Stimulated activated memory B cell treated with anti-CD40 and anti-IgM and Interleukin-4, amounts not matched to agents 10 μg/mL and 1 μg/mL and 100 μg/mL, for 72 hours (primary cell): ENCODE measurements around the gene TMEM108.
"Not testable (repeated sequence)": the region's sequence is repeated elsewhere in the genome, so short reads cannot be mapped to it uniquely, and the experiment has no call there.

Experiments used
- ATAC-seq: fragments of 150-1000 bp; cut with Tn5 transposase; 2 replicates; pipeline ENCODE4 v1.10.0; 2021
- H3K27ac Mint-ChIP-seq: one replicate; pipeline ENCODE4 v1.8.0; 2022; ENCODE audit warnings: mild to moderate bottlenecking, mixed read lengths
- H3K27me3 Mint-ChIP-seq: one replicate; pipeline ENCODE4 v1.8.0; 2022; ENCODE audit warnings: mixed read lengths
- H3K36me3 Mint-ChIP-seq: one replicate; pipeline ENCODE4 v1.8.0; 2022; ENCODE audit warnings: mixed read lengths
- H3K4me1 Mint-ChIP-seq: one replicate; pipeline ENCODE4 v1.8.0; 2022; ENCODE audit warnings: mixed read lengths
- H3K4me3 Mint-ChIP-seq: one replicate; pipeline ENCODE4 v1.8.0; 2022; ENCODE audit warnings: mild to moderate bottlenecking, moderate library complexity, mixed read lengths
- H3K9me3 Mint-ChIP-seq: one replicate; pipeline ENCODE4 v1.8.0; 2022; ENCODE audit warnings: mixed read lengths

The TMEM108 gene

DNA sequence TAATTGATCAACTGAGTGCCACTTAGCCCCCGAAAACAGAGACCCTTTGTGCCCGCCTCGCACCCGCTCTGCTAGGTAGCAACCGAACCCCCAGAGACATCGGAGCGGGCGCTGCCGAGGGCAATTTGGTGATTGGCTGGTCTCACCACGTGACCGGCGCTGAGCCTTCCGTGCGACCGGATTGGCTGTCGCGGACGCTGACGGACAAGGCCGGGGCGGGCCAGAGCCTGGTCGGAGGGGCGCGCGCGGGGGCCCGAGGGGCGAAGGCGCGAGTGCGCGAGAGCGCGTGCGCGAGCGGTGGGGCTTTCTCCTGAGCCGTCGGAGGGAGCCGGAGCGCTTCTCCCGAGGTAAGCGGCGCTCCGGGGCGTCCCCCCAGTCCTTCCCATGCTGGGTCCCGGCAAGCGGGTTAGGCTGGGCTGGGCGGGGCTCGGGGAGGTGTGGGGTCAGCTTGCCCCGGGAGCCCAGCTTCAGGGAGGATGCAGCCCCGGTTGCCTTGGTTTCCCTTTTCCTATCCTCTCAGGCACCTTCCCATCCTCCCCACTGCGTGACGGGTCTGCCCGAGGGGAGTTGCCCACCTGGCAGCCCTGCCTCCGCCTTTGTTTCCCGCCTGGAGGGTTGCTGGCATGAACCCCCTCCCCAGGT is at the start of gene TMEM108:
Gene TMEM108 (plus strand): TSS at position 303 of the 642 bp plus-strand sequence.
- ATAC-seq, result peak; percentile 11
- peak within 1 kb of the TSS; percentile 17 for H3K4me3 Mint-ChIP-seq
- peaks cover 48% of the 10 kb centered on the region for H3K27me3 Mint-ChIP-seq

DNA sequence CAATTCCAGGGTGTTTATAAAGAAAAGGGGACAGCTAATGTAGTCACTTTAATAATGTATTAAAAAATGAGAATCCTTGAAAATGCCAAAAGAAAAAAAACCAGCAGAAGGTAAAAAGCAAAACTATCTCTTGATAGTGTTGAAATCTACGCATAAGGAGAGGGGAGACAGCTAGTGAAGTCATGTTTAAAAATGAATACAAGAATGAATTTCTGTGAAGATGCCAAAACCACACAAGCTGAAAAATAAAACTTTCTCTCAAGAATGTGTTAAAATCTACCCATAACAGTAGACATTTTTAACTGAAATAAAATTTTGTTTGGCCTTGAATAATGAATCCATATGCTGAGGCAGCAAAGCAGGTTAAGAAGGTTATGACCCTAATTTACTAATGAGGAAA is 42.2 kb upstream of the TMEM108 start:
- Mint-ChIP-seq H3K4me3 (no peak overlapping the region), H3K27ac (no peak overlapping the region), H3K9me3 (no peaks in the 10 kb centered on the region), H3K27me3 (no peaks in the 10 kb centered on the region), H3K36me3 (no peaks in the 10 kb centered on the region), H3K4me1 (no peaks in the 10 kb centered on the region)
- ATAC-seq, result no peak

More for the DNA sequence above, at the start of gene TMEM108:
- Mint-ChIP-seq H3K9me3 (no peaks in the 10 kb centered on the region), H3K36me3 (no peaks in the 10 kb centered on the region), H3K27ac (no peak within 1 kb of the TSS), H3K4me1 (peaks cover 10% of the 10 kb centered on the region)

DNA sequence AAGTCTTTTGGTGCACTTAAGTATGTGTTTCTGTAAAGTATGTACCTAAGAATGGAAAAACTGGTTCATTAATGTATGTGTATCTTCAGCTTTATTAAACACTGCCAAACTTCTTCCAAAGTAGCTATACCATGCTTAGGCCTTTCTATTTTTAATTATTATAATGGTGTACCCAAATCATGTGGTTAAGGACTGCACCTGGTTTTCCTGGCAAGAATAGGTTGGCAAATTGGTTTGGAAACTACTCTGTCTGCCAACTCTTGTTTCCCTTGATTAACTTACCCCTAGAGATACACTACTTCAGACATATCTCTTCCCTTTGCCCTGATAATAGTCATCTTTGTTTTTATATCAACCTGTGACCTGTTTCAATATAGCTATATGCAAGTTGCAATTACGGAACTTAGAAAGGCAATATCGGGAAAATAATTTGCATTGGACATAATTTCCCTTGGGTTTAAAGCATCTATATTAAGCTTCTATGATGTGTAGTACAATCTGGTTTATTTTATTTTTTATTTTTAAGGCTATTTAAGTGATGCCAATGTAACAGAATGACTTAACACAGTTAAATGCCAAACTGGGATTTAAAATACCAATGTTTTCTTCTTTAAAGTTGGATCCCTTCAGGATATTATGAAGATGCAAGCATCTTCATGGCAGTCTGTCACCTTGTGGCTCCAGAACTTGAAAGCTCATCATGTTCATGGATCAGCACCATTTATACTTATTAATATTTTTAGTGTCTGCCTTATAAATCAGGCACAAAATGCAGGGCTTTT is 40.6 kb upstream of the TMEM108 start:
- H3K27me3 Mint-ChIP-seq, result no peaks in the 10 kb centered on the region
- ATAC-seq, result no peak
- H3K36me3 Mint-ChIP-seq, result no peaks in the 10 kb centered on the region
- no peak overlapping the region for H3K4me3 Mint-ChIP-seq
- no peaks in the 10 kb centered on the region for H3K9me3 Mint-ChIP-seq
- H3K27ac Mint-ChIP-seq, result no peak overlapping the region
- no peaks in the 10 kb centered on the region for H3K4me1 Mint-ChIP-seq

DNA sequence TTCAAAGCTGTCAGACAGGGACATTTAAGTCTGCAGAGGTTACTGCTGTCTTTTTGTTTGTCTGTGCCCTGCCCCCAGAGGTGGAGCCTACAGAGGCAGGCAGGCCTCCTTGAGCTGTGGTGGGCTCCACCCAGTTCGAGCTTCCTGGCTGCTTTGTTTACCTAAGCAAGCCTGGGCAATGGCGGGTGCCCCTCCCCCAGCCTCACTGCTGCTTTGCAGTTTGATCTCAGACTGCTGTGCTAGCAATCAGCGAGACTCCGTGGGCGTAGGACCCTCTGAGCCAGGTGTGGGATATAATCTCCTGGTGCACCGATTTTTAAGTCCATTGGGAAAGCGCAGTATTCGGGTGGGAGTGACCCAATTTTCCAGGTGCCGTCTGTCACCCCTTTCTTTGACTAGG is 33.2 kb upstream of the TMEM108 start:
- not testable (repeated sequence) for H3K4me1 Mint-ChIP-seq, H3K27ac Mint-ChIP-seq, H3K9me3 Mint-ChIP-seq, H3K4me3 Mint-ChIP-seq, ATAC-seq, H3K36me3 Mint-ChIP-seq
- H3K27me3 Mint-ChIP-seq, result peaks cover 20% of the 10 kb centered on the region

DNA sequence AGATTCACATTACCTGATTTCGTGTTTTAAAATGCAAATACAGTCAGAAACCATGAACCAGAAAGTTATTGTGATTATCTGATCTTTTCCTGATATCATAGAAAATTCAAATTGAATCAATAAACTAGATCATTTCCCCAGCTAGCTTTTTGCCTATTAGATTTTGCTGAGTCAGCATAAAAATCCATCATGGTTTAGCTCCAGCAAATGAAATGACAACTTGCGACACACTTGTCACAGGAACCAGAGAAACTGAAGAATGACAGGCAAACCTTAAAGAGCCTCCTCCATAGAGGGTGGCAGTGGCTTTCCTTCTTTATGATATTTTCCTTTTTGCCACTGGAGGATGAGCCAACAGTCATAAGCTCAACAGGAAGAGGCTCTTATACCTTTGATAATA is 30.6 kb upstream of the TMEM108 start:
- H3K4me3 Mint-ChIP-seq, result no peak overlapping the region
- peaks cover 34% of the 10 kb centered on the region for H3K27me3 Mint-ChIP-seq
- no peaks in the 10 kb centered on the region for H3K36me3 Mint-ChIP-seq
- no peaks in the 10 kb centered on the region for H3K4me1 Mint-ChIP-seq
- H3K27ac Mint-ChIP-seq, result no peak overlapping the region
- ATAC-seq, result no peak
- peaks cover 15% of the 10 kb centered on the region for H3K9me3 Mint-ChIP-seq

DNA sequence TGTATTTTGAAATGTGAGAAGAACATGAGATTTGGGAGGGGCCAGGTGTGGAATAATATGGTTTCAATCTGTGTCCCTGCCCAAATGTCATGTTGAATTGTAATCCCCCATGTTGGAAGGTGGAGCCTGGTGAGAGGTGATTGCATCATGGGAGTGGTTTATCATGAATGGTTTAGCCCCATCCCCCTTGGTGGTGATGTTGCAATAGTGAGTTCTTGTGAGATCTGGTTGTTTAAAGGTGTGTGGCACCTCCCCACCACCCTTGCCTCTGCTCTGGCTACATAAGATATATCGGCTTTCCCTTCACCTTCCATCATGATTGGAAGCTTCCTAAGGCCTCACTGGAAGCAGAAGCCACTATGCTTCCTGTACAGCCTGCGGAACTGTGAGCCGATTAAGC is 23.9 kb upstream of the TMEM108 start:
- Mint-ChIP-seq H3K9me3 (peaks cover 12% of the 10 kb centered on the region), H3K4me3 (no peak overlapping the region), H3K27ac (no peak overlapping the region), H3K36me3 (no peaks in the 10 kb centered on the region), H3K27me3 (peaks cover 45% of the 10 kb centered on the region), H3K4me1 (no peaks in the 10 kb centered on the region)
- no peak for ATAC-seq

DNA sequence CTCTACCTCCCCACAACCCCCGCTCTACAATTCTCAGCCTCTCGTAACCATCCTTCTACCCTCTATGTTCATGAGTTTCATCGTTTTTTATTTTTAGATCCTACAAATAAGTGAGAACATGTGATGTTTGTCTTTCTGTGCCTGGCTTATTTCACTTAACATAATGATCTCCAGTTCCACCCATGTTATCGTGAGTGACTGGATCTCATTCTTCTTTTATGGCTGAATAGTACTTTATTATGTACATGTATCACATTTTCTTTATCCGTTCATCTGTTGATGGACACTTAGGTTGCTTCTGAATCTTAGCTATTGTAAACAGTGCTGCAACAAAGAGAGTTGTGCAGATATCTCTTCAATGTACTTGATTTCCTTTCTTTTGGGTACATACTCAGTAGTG is 22.6 kb upstream of the TMEM108 start:
- peaks cover 37% of the 10 kb centered on the region for H3K27me3 Mint-ChIP-seq
- not testable (repeated sequence) for ATAC-seq, H3K9me3 Mint-ChIP-seq, H3K36me3 Mint-ChIP-seq, H3K4me3 Mint-ChIP-seq, H3K27ac Mint-ChIP-seq, H3K4me1 Mint-ChIP-seq

DNA sequence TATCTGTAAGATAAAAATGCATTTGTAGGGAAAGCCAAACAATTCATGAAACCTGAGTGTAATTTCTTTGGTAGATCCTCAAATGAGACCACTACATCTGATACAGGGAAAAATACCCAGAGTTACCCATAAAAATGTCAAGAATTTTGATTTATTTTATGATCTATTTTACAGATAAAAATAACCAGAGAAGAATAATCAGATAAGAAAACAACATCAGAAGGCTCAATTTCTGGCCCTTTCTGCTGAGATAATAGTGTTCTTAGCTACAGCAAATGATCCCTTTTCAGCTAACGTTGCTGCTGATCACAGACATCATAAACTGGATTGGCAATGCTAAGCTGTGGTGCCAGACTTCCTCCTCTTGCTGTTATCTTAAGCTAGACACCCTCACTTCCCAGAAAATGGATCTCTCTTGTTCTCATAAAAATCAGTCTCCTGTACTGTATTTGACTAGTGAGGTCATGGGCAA is 21.3 kb upstream of the TMEM108 start:
- Mint-ChIP-seq H3K4me1 (no peaks in the 10 kb centered on the region), H3K36me3 (no peaks in the 10 kb centered on the region), H3K27ac (no peak overlapping the region), H3K4me3 (no peak overlapping the region), H3K27me3 (peaks cover 26% of the 10 kb centered on the region), H3K9me3 (peaks cover 4% of the 10 kb centered on the region)
- ATAC-seq, result no peak

DNA sequence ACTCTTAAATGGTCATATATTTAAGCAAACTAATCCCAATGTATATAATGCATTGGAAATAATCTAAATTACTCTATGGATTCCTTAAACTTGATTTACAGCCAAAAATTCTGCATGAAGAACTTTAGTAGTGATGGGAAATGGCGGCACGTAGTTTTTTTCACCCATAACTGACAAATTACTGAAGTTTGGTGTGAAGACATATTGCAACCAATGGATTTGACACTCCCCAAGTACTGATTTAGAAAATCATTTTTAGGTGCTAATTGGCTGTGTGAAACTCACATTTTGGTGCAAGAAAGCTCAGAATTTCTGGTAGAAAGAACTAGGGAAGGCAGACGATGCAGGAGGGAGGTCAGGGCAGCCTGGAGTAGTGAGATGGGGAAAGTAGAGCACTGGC is 19.3 kb upstream of the TMEM108 start:
- H3K4me1 Mint-ChIP-seq, result no peaks in the 10 kb centered on the region

DNA sequence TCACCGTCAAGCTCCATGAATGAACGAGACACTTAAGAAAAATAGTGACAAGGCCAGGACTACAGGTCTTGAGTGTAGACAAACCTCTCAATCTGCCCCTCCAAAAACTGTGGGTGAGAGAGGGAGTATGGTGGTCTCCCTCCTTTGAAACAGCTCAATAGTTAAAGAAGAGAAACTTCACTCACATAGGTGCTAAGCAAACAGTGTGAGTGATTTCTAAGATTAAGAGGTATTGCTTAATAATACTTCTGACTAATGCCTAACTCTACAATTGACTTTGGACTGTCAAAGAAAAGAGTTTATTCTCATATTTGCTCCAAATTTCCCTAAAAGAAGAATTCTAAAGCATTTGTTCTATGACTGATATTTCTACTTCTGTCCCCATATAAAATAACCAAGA is 17.0 kb upstream of the TMEM108 start:
- Mint-ChIP-seq H3K27me3 (peaks cover 23% of the 10 kb centered on the region), H3K4me3 (no peak overlapping the region), H3K9me3 (no peaks in the 10 kb centered on the region), H3K4me1 (no peaks in the 10 kb centered on the region), H3K36me3 (no peaks in the 10 kb centered on the region), H3K27ac (no peak overlapping the region)
- no peak for ATAC-seq

More for the DNA sequence above, 19.3 kb upstream of the TMEM108 start:
- no peak overlapping the region for H3K27ac Mint-ChIP-seq
- no peaks in the 10 kb centered on the region for H3K9me3 Mint-ChIP-seq
- H3K4me3 Mint-ChIP-seq, result no peak overlapping the region
- peaks cover 23% of the 10 kb centered on the region for H3K27me3 Mint-ChIP-seq
- H3K36me3 Mint-ChIP-seq, result no peaks in the 10 kb centered on the region
- no peak for ATAC-seq

DNA sequence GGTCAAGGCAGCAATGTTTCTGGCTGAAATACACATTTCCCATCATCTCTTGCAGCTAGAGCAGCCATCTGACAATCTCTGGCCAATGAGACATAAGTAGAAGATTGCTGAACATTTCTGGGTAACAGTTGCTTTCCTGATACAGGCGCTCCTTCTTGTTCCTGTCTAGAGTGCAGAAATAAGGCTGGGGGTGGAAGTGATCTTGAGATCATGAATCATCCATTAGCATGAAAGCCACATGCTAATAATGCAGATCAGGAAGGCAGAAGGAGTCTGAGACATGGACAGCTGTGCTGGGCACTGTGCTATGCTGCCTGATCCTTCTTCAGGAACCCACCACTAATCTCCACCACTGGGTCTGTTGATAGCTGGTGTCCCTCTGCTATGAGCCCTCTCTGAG is 14.8 kb upstream of the TMEM108 start:
- H3K4me1 Mint-ChIP-seq, result no peaks in the 10 kb centered on the region
- peaks cover 18% of the 10 kb centered on the region for H3K27me3 Mint-ChIP-seq
- no peak for ATAC-seq
- H3K27ac Mint-ChIP-seq, result no peak overlapping the region
- no peaks in the 10 kb centered on the region for H3K36me3 Mint-ChIP-seq
- no peaks in the 10 kb centered on the region for H3K9me3 Mint-ChIP-seq
- H3K4me3 Mint-ChIP-seq, result no peak overlapping the region

DNA sequence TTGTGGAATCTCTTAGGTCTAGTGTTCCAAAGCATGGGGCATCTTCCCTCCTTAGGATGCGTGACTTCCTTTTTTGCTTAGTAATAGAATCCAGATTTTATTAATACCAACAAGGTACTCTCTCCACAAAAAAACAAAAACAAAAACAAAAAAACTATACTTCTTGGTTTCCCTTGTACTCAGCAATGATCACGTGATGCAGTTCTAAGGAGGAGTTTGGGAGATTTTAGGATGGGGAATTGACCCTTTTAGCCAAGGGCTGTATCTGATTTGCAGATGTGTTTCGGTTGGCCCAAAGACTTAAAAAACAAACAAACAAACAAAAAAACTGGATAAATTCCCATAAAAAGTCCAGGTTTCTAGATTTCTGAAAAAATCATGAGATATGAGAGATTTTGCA is 12.6 kb upstream of the TMEM108 start:
- peaks cover 25% of the 10 kb centered on the region for H3K27me3 Mint-ChIP-seq
- no peak for ATAC-seq
- H3K9me3 Mint-ChIP-seq, result no peaks in the 10 kb centered on the region
- H3K27ac Mint-ChIP-seq, result no peak overlapping the region
- H3K4me1 Mint-ChIP-seq, result no peaks in the 10 kb centered on the region
- no peak overlapping the region for H3K4me3 Mint-ChIP-seq
- no peaks in the 10 kb centered on the region for H3K36me3 Mint-ChIP-seq

DNA sequence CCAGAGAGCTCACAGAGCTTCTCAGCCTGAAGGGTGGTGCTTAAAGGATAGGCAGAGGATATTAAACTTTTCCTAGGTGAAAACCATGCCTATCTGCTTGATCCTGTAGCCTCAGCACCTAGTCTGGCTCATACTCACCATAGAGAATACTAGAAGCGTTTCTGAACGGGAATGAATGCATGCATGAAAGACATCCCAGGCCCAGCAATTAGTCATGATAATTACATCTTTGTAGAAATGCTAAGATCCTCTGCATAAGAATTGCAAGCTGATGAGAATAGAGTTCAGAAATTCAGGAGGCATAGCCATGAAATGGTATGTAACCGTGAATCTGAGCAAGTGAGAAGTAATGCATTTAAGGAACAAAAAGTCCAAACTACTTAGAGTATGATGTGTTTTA is 5.9 kb upstream of the TMEM108 start:
- ATAC-seq, result no peak
- Mint-ChIP-seq H3K27ac (no peak overlapping the region), H3K36me3 (no peaks in the 10 kb centered on the region), H3K27me3 (peaks cover 53% of the 10 kb centered on the region), H3K4me3 (no peak overlapping the region), H3K9me3 (no peaks in the 10 kb centered on the region), H3K4me1 (no peaks in the 10 kb centered on the region)

DNA sequence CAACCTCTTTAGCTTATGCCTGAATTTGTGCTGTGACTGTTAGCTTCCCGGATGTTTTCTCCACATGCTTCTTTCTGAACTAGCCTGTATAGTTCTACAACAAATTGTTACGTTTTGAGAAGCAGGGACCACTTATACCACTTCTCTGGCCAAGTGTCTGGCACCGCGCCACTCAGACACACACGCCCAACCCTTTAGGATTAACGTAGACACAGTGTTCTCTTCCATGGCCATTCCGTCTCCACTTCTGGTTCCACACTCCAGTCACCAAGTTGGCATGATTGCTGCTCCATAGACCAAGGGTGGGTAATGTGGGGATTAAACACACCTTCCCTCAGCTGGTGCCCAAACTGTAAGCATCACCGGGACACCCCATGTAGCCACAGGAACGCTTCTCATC is 755 bp upstream of the TMEM108 start:
- Mint-ChIP-seq H3K36me3 (no peaks in the 10 kb centered on the region), H3K4me1 (peaks cover 10% of the 10 kb centered on the region), H3K27me3 (peaks cover 48% of the 10 kb centered on the region), H3K4me3 (no peak overlapping the region), H3K27ac (no peak overlapping the region), H3K9me3 (no peaks in the 10 kb centered on the region)
- no peak for ATAC-seq

DNA sequence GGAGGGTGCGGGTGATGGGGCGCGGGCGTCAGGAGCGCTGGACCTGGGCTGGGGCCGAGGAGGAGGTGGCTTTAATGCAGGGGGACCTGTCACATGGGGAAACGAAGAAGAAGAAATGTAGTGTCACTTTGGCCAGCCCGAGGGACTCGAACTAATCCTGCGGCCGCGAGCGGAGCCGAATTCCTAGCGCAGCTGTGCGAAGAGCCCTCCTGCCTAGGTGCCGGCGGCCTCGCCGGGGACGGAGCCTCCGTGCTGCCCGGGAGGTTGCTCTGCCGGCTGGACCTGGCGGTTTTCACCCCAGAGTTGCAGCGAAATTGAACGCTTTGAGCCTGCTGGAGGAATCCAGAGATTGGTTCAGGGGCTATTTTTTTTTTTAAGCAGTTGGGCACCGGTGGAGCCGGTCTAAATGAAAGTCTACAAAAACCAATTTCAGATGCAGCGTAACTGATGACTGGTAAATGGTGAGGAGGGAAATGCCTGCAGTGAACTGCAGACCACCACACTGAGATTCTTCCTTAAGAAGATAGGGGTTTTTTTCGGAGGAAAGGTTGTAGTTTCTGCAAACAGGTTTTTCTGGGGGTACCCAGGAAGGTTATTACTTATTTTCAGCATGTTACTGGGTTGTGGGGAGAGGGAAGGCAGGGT is 662 bp downstream of the TMEM108 start:
- no peaks in the 10 kb centered on the region for H3K36me3 Mint-ChIP-seq
- peaks cover 48% of the 10 kb centered on the region for H3K27me3 Mint-ChIP-seq
- H3K9me3 Mint-ChIP-seq, result no peaks in the 10 kb centered on the region
- H3K27ac Mint-ChIP-seq, result no peak overlapping the region
- peak overlapping the region; percentile 17 for H3K4me3 Mint-ChIP-seq
- peak; percentile 24 for ATAC-seq
- peaks cover 10% of the 10 kb centered on the region for H3K4me1 Mint-ChIP-seq
